Right atrium auricular region (tissue), 2 donors: ENCODE results near the gene SMIM24. TPM values are rescaled to one million over a fixed set of nuclear protein-coding genes. Genes with fewer than 3 reads are reported as not detected.

ENCODE experiments used
- DNase-seq: peaks from one replicate; pipeline ENCODE4 v3.0.0-alpha.2; 2019; ENCODE audit warnings: low spot score
- H3K27ac ChIP-seq, 2 donors: fragments of 200-600 bp; sonication (generic); 1 replicate in 1 of 2; 2 replicates in 1 of 2; pipeline ENCODE4 v1.5.1; 2016 to 2019
- H3K27me3 ChIP-seq, 2 donors: fragments of 200-600 bp; sonication (generic); one replicate each; pipeline versions ENCODE4 v1.5.1 to v1.6.0; 2017 to 2019
- H3K36me3 ChIP-seq: fragments of 200-600 bp; sonication (generic); one replicate; pipeline ENCODE4 v1.5.1; 2016
- H3K4me1 ChIP-seq, 2 donors: fragments of 200-600 bp; sonication (generic); one replicate each; pipeline versions ENCODE4 v1.5.1 to v1.6.0; 2017 to 2019
- H3K4me3 ChIP-seq, 2 donors: fragments of 200-600 bp; sonication (generic); 1 replicate in 1 of 2; 2 replicates in 1 of 2; pipeline ENCODE4 v1.5.1; 2017 to 2019; ENCODE audit warnings: mild to moderate bottlenecking in 1 of 2, moderate library complexity in 1 of 2
- H3K9me3 ChIP-seq, 2 donors: fragments of 200-600 bp; sonication (generic); one replicate each; pipeline ENCODE4 v1.5.1; 2019
- CTCF ChIP-seq, 2 donors: fragments of 200-600 bp; sonication (generic); IDR thresholded peaks; one replicate each; pipeline ENCODE4 v1.5.1; 2019; ENCODE audit warnings: antibody characterized with exemption in 2 of 2
- total RNA-seq, 2 donors: library from RNA; depleted of rRNA; stranded (reverse); fragments of >200 nt; gene quantifications; one replicate each; pipeline ENCODE4 v1.1.0, GENCODE V29; 2016

Gene SMIM24
- total RNA-seq, 2 donors from 2014 or later, result not detected

- Histone ChIP-seq H3K9me3 (no peaks in the 10 kb centered on the region), H3K27ac (no peak overlapping the region), H3K36me3 (peaks cover 59% of the 10 kb centered on the region), H3K27me3 (no peaks in the 10 kb centered on the region), H3K4me1 (no peaks in the 10 kb centered on the region), H3K4me3 (no peak overlapping the region)
- DNase-seq, result no peak
- TF ChIP-seq CTCF (IDR thresholded peaks at IDR 0.05), result no peak
Observed at GRCh38 chr19:3526507-3527237, 46.3 kb upstream of the SMIM24 start.

GRCh38 chr19:3524904-3525451 lies 44.7 kb upstream of the SMIM24 start:
- peaks cover 48% of the 10 kb centered on the region for H3K36me3 ChIP-seq
- DNase-seq, result no peak

GRCh38 chr19:3524078-3524842 lies 43.9 kb upstream of the SMIM24 start:
- peaks cover 54% of the 10 kb centered on the region for H3K36me3 ChIP-seq
- H3K9me3 ChIP-seq, result no peaks in the 10 kb centered on the region
- H3K4me3 ChIP-seq, result no peak overlapping the region
- no peaks in the 10 kb centered on the region for H3K4me1 ChIP-seq
- no peak for TF ChIP-seq CTCF (IDR thresholded peaks at IDR 0.05)
- no peak overlapping the region for H3K27ac ChIP-seq
- no peaks in the 10 kb centered on the region for H3K27me3 ChIP-seq
- DNase-seq, result no peak

More at GRCh38 chr19:3524904-3525451, 44.7 kb upstream of the SMIM24 start:
- Histone ChIP-seq H3K27ac (no peak overlapping the region), H3K9me3 (no peaks in the 10 kb centered on the region), H3K4me1 (no peaks in the 10 kb centered on the region), H3K4me3 (no peak overlapping the region), H3K27me3 (no peaks in the 10 kb centered on the region)
- TF ChIP-seq CTCF (IDR thresholded peaks at IDR 0.05), result no peak

GRCh38 chr19:3523361-3524077 lies 43.2 kb upstream of the SMIM24 start:
- no peaks in the 10 kb centered on the region for H3K4me1 ChIP-seq
- peaks cover 54% of the 10 kb centered on the region for H3K36me3 ChIP-seq
- H3K4me3 ChIP-seq, result no peak overlapping the region
- DNase-seq, result no peak
- H3K27ac ChIP-seq, result no peak overlapping the region
- no peaks in the 10 kb centered on the region for H3K27me3 ChIP-seq
- H3K9me3 ChIP-seq, result no peaks in the 10 kb centered on the region
- TF ChIP-seq CTCF (IDR thresholded peaks at IDR 0.05), result no peak

- H3K27me3 ChIP-seq, result no peaks in the 10 kb centered on the region
- H3K36me3 ChIP-seq, result peaks cover 47% of the 10 kb centered on the region
- DNase-seq, result no peak
- no peak overlapping the region for H3K27ac ChIP-seq
- no peak for TF ChIP-seq CTCF (IDR thresholded peaks at IDR 0.05)
- no peaks in the 10 kb centered on the region for H3K9me3 ChIP-seq
- H3K4me1 ChIP-seq, result no peaks in the 10 kb centered on the region
- no peak overlapping the region for H3K4me3 ChIP-seq
Observed at GRCh38 chr19:3522421-3523360, 42.4 kb upstream of the SMIM24 start.
